SK-N-MC (cell line): ENCODE data around the gene ANKRD44.

ENCODE experiments used
- EZH2 ChIP-seq: fragments of 200-600 bp; sonication (generic); IDR thresholded peaks from one replicate; pipeline ENCODE4 v1.6.1; 2017; ENCODE audit warnings: antibody characterized with exemption
- FOXP2 ChIP-seq: optimal IDR thresholded peaks from 2 replicates; pipeline ENCODE3; 2011; ENCODE audit warnings: mild to moderate bottlenecking, moderate library complexity; ENCODE audit not compliant: insufficient read depth; ENCODE audit errors: extremely low read length, control extremely low read depth
- POLR2AphosphoS5 ChIP-seq: IDR thresholded peaks from 2 replicates; pipeline ENCODE4 v1.6.1; 2012; ENCODE audit warnings: mild to moderate bottlenecking, low read depth, low read length, borderline replicate concordance

GRCh38 chr2:197309691-197310231 is 819 bp downstream of the ANKRD44 start:
- TF ChIP-seq POLR2AphosphoS5: no peak
- no peak for TF ChIP-seq EZH2
- TF ChIP-seq FOXP2: no peak
